KMS-11 (cell line): Measurements from ENCODE around the gene RPLP1.
A peak's percentile ranks its signal among the peaks of the same experiment; 100 is the strongest.
"Not testable (repeated sequence)": the region's sequence is repeated elsewhere in the genome, so short reads cannot be mapped to it uniquely, and the experiment has no call there.

Source experiments
- H2AFZ ChIP-seq: fragments of 200-600 bp; sonication (generic); 2 replicates; pipeline ENCODE4 v1.6.1; 2016; ENCODE audit warnings: antibody characterized with exemption, mixed run types, low read depth
- H3K27ac ChIP-seq: fragments of 200-600 bp; sonication (generic); 2 replicates; pipeline ENCODE4 v1.6.1; 2016; ENCODE audit warnings: mild to moderate bottlenecking, mixed run types
- H3K27me3 ChIP-seq: fragments of 200-600 bp; sonication (generic); 2 replicates; pipeline ENCODE4 v1.6.1; 2017; ENCODE audit warnings: mild to moderate bottlenecking, low read depth, mixed run types, moderate library complexity; ENCODE audit not compliant: insufficient read depth
- H3K36me3 ChIP-seq: fragments of 200-600 bp; sonication (generic); 2 replicates; pipeline ENCODE4 v1.6.1; 2017; ENCODE audit warnings: mild to moderate bottlenecking, mixed run types; ENCODE audit not compliant: insufficient read depth
- H3K4me1 ChIP-seq: fragments of 200-600 bp; sonication (generic); 2 replicates; pipeline ENCODE4 v1.6.1; 2016; ENCODE audit warnings: mild to moderate bottlenecking, low read depth, mixed run types; ENCODE audit not compliant: poor library complexity, severe bottlenecking
- H3K4me2 ChIP-seq: fragments of 200-600 bp; sonication (generic); 2 replicates; pipeline ENCODE4 v1.7.0; 2016; ENCODE audit warnings: mild to moderate bottlenecking, mixed run types
- H3K4me3 ChIP-seq: fragments of 200-600 bp; sonication (generic); IDR thresholded peaks from 2 replicates; pipeline ENCODE4 v1.6.1; 2017; ENCODE audit warnings: low read depth, low read length, mixed read lengths; ENCODE audit not compliant: insufficient read depth
- H3K79me2 ChIP-seq: fragments of 200-600 bp; sonication (generic); 2 replicates; pipeline ENCODE4 v1.6.1; 2016; ENCODE audit warnings: low read depth, mixed run types; ENCODE audit not compliant: insufficient read depth
- H3K9ac ChIP-seq: fragments of 200-600 bp; sonication (generic); 2 replicates; pipeline ENCODE4 v1.6.1; 2016; ENCODE audit warnings: mild to moderate bottlenecking, mixed run types
- H4K20me1 ChIP-seq: fragments of 200-600 bp; sonication (generic); 2 replicates; pipeline ENCODE4 v1.6.1; 2016; ENCODE audit warnings: mild to moderate bottlenecking, mixed run types; ENCODE audit not compliant: insufficient read depth
- TF ChIP-seq, protein P1 (sequence below): fragments of 200-600 bp; sonication (generic); conservative IDR thresholded peaks from 2 replicates; pipeline ENCODE4 v1.6.1; 2017; ENCODE audit warnings: low read depth, mild to moderate bottlenecking, antibody characterized with exemption, low read length, moderate library complexity, mixed read lengths

The RPLP1 gene

DNA sequence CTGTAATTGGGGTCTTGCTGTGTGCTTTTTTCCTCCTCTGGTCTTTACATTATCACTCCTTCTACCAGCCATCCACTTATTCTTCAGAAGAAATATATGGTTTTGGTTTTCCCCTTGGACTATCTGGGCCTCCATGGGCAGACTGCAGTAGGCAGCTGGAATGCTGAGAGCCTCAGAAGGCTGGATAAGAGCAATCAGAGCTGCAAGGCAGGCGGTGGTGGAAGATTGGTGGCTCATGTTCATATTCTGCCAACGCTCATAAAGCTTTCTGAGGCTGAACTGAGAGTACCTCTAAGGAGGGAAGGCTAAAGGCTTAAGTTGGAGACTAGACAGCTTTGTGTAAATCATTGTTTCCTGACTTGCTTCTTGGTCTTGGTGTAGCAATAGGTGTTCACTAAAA lies 5.7 kb upstream of the RPLP1 start:
- Histone ChIP-seq H3K27me3 (no peaks in the 10 kb centered on the region), H3K27ac (no peak overlapping the region), H4K20me1 (no peaks in the 10 kb centered on the region), H3K4me2 (no peak overlapping the region), H3K4me1 (no peaks in the 10 kb centered on the region), H3K4me3 (no peak overlapping the region), H3K79me2 (no peaks in the 10 kb centered on the region), H2AFZ (no peak overlapping the region), H3K9ac (no peak overlapping the region), H3K36me3 (peaks cover 14% of the 10 kb centered on the region; the same call in 1 of the 2 replicates)
- TF ChIP-seq, protein P1, sequence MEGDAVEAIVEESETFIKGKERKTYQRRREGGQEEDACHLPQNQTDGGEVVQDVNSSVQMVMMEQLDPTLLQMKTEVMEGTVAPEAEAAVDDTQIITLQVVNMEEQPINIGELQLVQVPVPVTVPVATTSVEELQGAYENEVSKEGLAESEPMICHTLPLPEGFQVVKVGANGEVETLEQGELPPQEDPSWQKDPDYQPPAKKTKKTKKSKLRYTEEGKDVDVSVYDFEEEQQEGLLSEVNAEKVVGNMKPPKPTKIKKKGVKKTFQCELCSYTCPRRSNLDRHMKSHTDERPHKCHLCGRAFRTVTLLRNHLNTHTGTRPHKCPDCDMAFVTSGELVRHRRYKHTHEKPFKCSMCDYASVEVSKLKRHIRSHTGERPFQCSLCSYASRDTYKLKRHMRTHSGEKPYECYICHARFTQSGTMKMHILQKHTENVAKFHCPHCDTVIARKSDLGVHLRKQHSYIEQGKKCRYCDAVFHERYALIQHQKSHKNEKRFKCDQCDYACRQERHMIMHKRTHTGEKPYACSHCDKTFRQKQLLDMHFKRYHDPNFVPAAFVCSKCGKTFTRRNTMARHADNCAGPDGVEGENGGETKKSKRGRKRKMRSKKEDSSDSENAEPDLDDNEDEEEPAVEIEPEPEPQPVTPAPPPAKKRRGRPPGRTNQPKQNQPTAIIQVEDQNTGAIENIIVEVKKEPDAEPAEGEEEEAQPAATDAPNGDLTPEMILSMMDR, result no peak

DNA sequence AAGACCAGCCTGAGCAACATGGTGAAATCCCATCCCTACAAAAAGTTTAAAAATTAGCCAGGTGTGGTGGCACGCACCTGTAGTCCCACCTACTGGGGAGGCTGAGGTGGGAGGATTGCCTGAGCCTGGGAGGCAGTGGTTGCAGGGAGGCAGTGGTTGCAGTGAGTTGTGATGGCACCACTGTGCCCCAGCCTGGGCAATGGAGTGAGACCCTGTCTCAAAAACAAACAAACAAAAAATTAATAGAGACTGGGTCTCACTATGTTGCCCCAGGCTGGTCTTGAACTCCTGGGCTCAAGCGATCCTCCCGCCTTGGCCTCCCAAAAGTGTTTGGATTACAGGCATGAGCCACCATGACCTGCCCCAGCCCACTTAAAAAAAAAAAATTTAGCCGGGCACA lies 2.4 kb upstream of the RPLP1 start:
- H4K20me1 ChIP-seq, result peaks cover 19% of the 10 kb centered on the region
- not testable (repeated sequence) for H2AFZ ChIP-seq, H3K27ac ChIP-seq, H3K27me3 ChIP-seq, H3K9ac ChIP-seq, H3K4me3 ChIP-seq, H3K4me2 ChIP-seq
- H3K79me2 ChIP-seq, result peaks cover 26% of the 10 kb centered on the region
- H3K4me1 ChIP-seq, result peaks cover 11% of the 10 kb centered on the region
- H3K36me3 ChIP-seq, result peaks cover 28% of the 10 kb centered on the region

DNA sequence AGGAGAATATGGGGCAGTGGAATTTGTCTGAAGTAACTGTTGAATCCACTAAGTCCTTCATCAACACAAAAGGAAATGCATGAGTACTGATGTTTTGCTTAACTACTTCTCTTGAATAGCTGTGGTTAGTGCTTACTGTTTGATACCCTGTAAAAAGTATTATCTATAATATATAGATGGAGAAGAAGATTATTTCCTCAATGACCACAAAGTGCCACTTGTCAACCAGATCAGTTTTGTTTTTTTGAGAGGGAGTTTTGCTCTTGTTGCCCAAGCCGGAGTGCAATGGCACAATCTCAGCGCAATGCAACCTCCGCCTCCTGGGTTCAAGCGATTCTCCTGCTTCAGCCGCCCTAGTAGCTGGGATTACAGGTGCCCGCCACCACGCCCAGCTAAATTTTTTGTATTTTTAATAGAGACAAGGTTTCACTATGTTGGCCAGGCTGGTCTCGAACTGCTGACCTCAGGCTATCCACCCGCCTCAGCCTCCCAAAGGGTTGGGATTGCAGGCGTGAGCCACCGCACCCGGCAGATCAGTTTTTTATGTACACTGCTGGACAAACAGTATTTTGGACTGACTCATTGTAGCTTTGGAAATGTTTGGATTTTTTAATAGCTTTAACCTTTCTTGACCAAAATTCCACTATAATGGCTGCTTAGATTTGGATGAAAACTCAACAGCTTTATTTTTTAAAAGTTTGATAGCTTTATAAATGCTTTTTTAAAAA lies 1.5 kb upstream of the RPLP1 start:
- Histone ChIP-seq H3K4me3 (no peak overlapping the region), H3K4me1 (peaks cover 11% of the 10 kb centered on the region), H3K27ac (no peak overlapping the region), H3K27me3 (no peaks in the 10 kb centered on the region), H4K20me1 (peaks cover 24% of the 10 kb centered on the region), H2AFZ (no peak overlapping the region), H3K4me2 (no peak overlapping the region), H3K79me2 (peaks cover 30% of the 10 kb centered on the region), H3K9ac (no peak overlapping the region), H3K36me3 (peaks cover 33% of the 10 kb centered on the region)
- TF ChIP-seq, protein P1, result no peak

DNA sequence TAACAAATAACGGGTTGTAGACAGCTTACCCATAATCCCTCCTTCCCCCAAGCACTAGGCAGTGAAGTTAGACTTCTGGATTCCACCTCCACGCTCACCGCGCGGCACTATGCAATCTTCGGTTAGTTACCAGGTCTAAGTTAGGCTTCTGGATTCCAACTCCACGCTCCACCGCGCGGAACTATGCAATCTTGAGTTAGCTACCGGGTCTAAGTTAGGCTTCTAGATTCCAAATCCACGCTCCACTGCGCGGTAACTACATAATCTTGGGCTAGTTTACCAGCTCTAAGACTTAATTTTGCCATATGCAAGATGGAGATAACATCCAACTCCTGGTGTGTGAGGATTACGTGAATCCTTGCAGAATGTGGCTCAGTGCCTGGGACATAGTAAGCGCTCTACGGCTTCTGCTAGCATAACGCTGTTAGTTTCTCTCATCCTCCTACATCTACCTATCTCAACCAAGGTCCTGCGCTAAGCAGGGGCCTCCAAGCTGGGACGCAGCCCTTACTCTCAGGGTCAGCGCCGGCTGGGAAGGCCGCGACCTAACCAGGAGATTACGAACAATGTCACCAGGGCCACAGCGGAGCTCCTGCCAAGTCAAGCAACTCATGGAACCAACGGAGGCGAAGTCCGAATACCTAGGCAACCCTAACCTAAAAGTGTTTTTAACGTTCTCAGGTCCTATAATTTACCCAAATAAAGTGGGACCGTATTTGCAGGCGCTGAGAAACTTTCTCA lies 497 bp upstream of the RPLP1 start:
- Histone ChIP-seq H3K36me3 (peaks cover 23% of the 10 kb centered on the region), H4K20me1 (peaks cover 24% of the 10 kb centered on the region), H3K9ac (peak overlapping the region; percentile 95; the same call in 1 of the 2 replicates), H3K4me2 (peak overlapping the region; percentile 55), H2AFZ (peak overlapping the region; percentile 64), H3K4me1 (peaks cover 11% of the 10 kb centered on the region), H3K27me3 (no peaks in the 10 kb centered on the region), H3K4me3 (no peak overlapping the region), H3K79me2 (peaks cover 30% of the 10 kb centered on the region), H3K27ac (peak overlapping the region; percentile 89; the same call in 1 of the 2 replicates)
- TF ChIP-seq, protein P1, result no peak

DNA sequence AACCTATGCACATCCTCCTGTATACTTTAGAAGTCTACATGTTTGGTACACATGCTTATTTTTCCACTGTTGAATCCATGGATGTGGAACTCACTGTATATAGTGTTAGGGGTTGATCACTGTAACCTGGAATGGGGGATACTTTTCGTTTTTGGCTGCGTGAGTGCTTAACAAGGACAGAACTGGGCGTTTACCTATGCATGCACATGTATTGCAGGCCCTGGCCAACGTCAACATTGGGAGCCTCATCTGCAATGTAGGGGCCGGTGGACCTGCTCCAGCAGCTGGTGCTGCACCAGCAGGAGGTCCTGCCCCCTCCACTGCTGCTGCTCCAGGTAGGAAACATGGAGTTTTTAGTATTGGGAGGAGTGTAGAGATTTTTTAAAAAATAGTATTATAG lies 2.3 kb downstream of the RPLP1 start:
- Histone ChIP-seq H3K4me1 (peaks cover 11% of the 10 kb centered on the region), H3K27ac (no peak overlapping the region; the same call in 1 of the 2 replicates), H3K9ac (no peak overlapping the region), H3K79me2 (peaks cover 30% of the 10 kb centered on the region), H3K27me3 (no peaks in the 10 kb centered on the region), H3K4me3 (no peak overlapping the region), H2AFZ (no peak overlapping the region), H3K36me3 (peaks cover 21% of the 10 kb centered on the region), H3K4me2 (peak overlapping the region; percentile 87), H4K20me1 (peaks cover 24% of the 10 kb centered on the region)
- TF ChIP-seq, protein P1, result no peak
